DMS79 (cell line): ENCODE data around the gene LCE2A.
"Not testable (repeated sequence)": the region's sequence is repeated elsewhere in the genome, so short reads cannot be mapped to it uniquely, and the experiment has no call there.

Experiments
- DNase-seq: peaks from one replicate; lab custom pipeline; 2025; lab: John Stamatoyannopoulos, UW

The LCE2A gene

GRCh38 chr1:152697701-152698600 is at the start of gene LCE2A:
LCE2A (plus strand) TSS chr1:152698345; CDS start chr1:152698902, 557 bp downstream.
- DNase-seq, result no peak

- no peak for DNase-seq
Measured at GRCh38 chr1:152654110-152654509, 44.0 kb upstream of the LCE2A start.

GRCh38 chr1:152656459-152656858 is 41.7 kb upstream of the LCE2A start:
- DNase-seq, result no peak

GRCh38 chr1:152657677-152658076 is 40.5 kb upstream of the LCE2A start:
- no peak for DNase-seq

GRCh38 chr1:152658649-152659048 is 39.5 kb upstream of the LCE2A start:
- no peak for DNase-seq

- DNase-seq, result no peak
Measured at GRCh38 chr1:152663098-152663497, 35.0 kb upstream of the LCE2A start, which contains the start of gene LCE2D. LCE2D (plus strand) TSS chr1:152663380; CDS start chr1:152664106, 726 bp downstream.

- DNase-seq, result not testable (repeated sequence)
Measured at GRCh38 chr1:152666171-152666570, 32.0 kb upstream of the LCE2A start.

- no peak for DNase-seq
Measured at GRCh38 chr1:152667648-152668047, 30.5 kb upstream of the LCE2A start.

- DNase-seq, result no peak
Measured at GRCh38 chr1:152673016-152673415, 25.1 kb upstream of the LCE2A start.

- not testable (repeated sequence) for DNase-seq
Measured at GRCh38 chr1:152674983-152675382, 23.2 kb upstream of the LCE2A start, which contains the start of gene LCE2C. LCE2C (plus strand) TSS chr1:152675279; CDS start chr1:152676016, 737 bp downstream.

GRCh38 chr1:152679459-152679858 is 18.7 kb upstream of the LCE2A start:
- DNase-seq, result no peak

- DNase-seq, result no peak
Measured at GRCh38 chr1:152681616-152682015, 16.5 kb upstream of the LCE2A start.

GRCh38 chr1:152683846-152684245 is 14.3 kb upstream of the LCE2A start:
- no peak for DNase-seq

GRCh38 chr1:152685823-152686222 is 12.3 kb upstream of the LCE2A start, which contains the start of gene LCE2B:
LCE2B (plus strand) TSS chr1:152686123; CDS start chr1:152686844, 721 bp downstream.
- not testable (repeated sequence) for DNase-seq

GRCh38 chr1:152699746-152700145 is 1.6 kb downstream of the LCE2A start:
- DNase-seq, result no peak

- DNase-seq, result no peak
Measured at GRCh38 chr1:152707860-152708259, 9.7 kb downstream of the LCE2A start, which contains the start of gene LCE4A. LCE4A (plus strand) TSS chr1:152708160; CDS start chr1:152709076, 916 bp downstream.

GRCh38 chr1:152718238-152718637 is 20.1 kb downstream of the LCE2A start:
- DNase-seq, result no peak

- DNase-seq, result no peak
Measured at GRCh38 chr1:152725261-152725660, 27.1 kb downstream of the LCE2A start.

- no peak for DNase-seq
Measured at GRCh38 chr1:152728986-152729385, 30.8 kb downstream of the LCE2A start.

GRCh38 chr1:152735648-152736047 is 37.5 kb downstream of the LCE2A start:
- DNase-seq, result no peak

GRCh38 chr1:152737997-152738396 is 39.9 kb downstream of the LCE2A start:
- no peak for DNase-seq

- DNase-seq, result no peak
Measured at GRCh38 chr1:152739841-152740240, 41.7 kb downstream of the LCE2A start.

GRCh38 chr1:152741656-152742055 is 43.5 kb downstream of the LCE2A start:
- no peak for DNase-seq
